GM18951 (cell line): ENCODE data around the gene FERMT3.

Source experiments
- POLR2A ChIP-seq: IDR thresholded peaks from 4 replicates; pipeline ENCODE4 v1.6.1; 2011; ENCODE audit warnings: mild to moderate bottlenecking; ENCODE audit not compliant: insufficient read length, insufficient read depth; ENCODE audit errors: extremely low read depth
- in situ Hi-C: fragments of 300-500 bp; cut with MboI; formaldehyde crosslinking; loops from one replicate; pipeline ENCODE4 v1.12.0; 2022; ENCODE audit warnings: low sequenced_read_pairs, mixed read lengths, inconsistent platforms; ENCODE audit not compliant: unreplicated experiment

The FERMT3 gene

DNA sequence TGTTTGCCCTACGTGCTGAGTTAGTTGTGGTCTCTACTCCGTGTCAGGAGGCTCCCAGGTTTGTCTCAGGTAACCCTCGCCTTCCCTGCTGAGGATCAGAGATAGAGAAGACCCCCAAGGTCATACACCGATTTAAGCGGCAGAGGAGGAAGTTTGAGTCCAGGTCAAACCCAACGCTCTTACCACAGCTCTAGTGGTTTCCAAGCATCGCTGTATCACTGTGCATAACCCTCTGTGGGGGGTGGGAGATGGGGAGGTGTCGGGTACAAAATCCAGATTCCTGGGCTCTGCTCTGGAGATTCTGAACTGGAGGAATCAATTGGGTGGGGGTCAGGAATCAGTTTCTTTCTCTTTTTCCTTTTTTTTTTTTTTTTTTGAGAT, 24.5 kb downstream of the FERMT3 start:
- in situ Hi-C loops: no loop called here
- no peak for TF ChIP-seq POLR2A

DNA sequence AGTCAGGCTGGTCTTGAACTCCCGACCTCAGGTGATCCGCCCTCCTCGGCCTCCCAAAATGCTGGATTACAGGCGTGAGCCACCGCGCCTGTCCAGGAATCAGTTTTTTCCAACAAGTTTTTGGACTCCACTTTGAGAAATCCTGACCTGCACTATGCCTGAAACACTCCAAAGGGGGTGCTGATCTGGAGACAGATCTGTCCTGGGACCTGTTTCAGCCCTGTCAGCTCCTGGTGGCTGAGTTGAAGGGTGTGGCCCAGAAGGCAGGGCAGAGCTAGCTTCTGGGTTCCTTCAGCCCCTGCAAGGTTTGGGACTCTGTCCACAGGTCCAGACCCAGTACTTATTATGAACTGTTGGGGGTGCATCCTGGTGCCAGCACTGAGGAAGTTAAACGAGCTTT, 25.0 kb downstream of the FERMT3 start:
- TF ChIP-seq POLR2A: no peak
- in situ Hi-C loops: no loop called here

DNA sequence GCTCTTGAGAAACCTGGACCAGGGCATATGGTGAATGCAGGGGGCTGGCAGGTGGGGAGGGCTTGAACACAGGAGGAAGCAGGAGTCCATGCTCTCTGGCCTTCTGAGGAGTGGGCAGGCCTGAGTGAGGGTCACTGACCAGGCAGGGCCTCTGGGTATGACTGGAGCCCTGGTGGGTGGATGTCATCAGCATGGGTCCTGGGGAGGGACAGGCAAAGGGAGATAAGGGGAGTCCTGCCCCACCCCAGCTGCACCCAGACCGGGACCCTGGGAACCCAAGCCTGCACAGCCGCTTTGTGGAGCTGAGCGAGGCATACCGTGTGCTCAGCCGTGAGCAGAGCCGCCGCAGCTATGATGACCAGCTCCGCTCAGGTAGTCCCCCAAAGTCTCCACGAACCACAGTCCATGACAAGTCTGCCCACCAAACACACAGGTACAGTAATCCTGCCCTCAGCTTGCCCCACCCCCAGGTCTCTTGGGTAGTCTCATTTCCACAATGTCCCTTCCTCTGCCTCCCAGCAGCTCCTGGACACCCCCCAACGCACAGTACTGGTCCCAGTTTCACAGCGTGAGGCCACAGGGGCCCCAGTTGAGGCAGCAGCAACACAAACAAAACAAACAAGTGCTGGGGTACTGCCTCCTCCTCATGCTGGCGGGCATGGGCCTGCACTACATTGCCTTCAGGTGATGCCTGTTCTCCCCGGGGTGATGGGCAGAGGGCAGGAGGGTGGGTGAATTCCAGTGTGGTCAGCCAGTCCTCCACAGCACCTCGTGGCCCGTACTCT, 25.9 kb downstream of the FERMT3 start:
- no peak for TF ChIP-seq POLR2A
- in situ Hi-C loops: no loop called here

DNA sequence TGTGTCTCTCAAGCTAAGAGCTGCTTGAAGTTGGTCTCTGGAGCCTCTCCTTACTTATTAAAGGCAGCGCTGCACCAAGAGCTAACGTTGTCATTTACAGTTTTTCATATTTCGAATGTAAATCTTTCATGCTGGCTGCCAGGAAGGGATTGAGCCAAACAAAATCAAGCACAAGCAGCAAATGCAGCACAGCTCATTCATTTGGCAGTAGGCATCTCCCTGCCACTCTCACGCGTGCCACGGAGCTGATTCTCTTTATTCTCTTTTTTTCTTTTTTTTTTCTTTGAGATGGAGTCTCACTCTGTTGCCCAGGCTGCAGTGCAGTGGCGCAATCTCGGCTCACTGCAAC, 26.4 kb downstream of the FERMT3 start:
- in situ Hi-C loops: no loop called here
- no peak for TF ChIP-seq POLR2A

DNA sequence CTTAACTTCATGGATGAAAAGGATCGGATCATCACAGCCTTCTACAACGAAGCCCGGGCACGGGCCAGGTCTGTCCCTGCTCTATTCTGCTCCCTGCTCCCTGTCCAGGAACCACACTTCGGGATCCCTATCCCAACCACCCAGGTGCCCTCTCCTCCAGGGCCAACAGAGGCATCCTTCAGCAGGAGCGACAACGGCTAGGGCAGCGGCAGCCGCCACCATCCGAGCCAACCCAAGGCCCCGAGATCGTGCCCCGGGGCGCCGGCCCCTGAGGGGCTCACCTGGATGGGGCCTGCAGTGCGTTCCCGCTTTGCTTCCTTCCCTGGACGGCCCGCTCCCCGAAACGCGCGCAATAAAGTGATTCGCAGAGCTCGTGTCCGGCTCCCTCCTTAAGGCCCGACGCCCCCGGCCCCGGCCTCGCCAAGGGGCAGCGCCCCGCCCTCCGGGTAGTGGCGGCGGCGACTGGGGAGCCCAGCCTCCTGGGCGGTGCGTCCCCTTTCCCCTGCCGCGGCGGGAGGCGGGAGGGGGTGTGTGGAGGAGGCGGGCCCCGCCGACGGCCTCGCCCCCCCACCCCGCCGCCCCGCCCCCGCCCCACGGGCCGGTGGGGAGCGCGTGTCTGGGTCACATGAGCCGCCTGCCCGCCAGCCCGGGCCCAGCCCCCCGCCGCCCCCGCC, 27.5 kb downstream of the FERMT3 start, which contains the start of gene VEGFB:
Gene VEGFB (plus strand): TSS at position 672 of the 674 bp plus-strand sequence. CDS start 250 bp downstream, outside the sequence.
- in situ Hi-C loops: no loop called here

DNA sequence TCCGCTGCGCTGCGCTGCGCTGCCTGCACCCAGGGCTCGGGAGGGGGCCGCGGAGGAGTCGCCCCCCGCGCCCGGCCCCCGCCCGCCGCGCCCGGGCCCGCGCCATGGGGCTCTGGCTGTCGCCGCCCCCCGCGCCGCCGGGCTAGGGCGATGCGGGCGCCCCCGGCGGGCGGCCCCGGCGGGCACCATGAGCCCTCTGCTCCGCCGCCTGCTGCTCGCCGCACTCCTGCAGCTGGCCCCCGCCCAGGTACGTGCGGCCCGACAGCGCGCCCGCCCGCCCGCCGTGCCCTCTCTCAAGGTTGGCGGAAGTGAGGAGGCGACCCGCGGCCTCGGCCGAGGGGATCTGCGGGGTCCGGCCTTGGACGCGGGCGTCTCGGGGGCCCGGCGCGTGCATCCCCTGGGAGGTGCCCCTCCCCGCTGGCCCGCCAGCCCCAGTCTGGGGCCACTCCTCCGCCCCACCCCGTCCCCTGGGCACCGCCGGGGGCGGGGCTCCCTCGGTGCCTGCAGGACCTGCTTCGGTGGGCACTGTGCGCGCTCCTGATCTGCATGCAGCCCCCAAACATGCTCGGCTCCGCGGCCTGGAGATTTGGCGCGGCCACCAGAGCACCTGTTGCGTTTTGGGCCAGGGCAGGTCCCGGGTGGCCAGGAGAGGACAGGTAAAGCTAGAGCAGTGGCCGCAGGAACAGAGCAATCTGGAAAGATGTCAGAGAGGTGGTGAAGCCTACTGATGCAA, 28.3 kb downstream of the FERMT3 start:
- in situ Hi-C loops: no loop called here
- no peak for TF ChIP-seq POLR2A

More for the DNA sequence above, 27.5 kb downstream of the FERMT3 start, which contains the start of gene VEGFB:
- no peak for TF ChIP-seq POLR2A

DNA sequence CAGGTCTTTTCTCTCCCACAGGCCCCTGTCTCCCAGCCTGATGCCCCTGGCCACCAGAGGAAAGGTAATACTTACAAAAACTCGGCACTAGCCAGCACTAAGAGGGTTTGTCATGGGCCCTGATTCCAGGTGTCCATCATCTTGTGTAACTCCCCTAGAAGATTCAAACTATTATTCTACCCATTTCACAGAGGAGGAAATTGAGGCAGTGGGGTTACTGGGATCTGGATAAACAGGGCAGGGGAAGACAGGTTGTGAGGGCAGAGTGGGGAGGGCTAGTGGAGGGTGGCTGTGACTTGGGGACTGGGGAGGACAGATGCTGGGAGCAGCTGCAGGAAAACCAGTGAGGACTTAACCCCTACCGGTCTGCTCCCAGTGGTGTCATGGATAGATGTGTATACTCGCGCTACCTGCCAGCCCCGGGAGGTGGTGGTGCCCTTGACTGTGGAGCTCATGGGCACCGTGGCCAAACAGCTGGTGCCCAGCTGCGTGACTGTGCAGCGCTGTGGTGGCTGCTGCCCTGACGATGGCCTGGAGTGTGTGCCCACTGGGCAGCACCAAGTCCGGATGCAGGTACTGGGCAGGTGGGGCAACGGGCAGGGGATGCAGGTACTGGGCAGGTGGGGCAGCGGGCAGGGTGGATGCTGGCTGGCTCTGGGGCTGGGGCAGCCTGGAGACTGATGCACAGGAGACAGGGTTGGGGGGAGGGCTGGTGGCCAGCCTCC, 29.1 kb downstream of the FERMT3 start:
- in situ Hi-C loops: no loop called here
- no peak for TF ChIP-seq POLR2A

DNA sequence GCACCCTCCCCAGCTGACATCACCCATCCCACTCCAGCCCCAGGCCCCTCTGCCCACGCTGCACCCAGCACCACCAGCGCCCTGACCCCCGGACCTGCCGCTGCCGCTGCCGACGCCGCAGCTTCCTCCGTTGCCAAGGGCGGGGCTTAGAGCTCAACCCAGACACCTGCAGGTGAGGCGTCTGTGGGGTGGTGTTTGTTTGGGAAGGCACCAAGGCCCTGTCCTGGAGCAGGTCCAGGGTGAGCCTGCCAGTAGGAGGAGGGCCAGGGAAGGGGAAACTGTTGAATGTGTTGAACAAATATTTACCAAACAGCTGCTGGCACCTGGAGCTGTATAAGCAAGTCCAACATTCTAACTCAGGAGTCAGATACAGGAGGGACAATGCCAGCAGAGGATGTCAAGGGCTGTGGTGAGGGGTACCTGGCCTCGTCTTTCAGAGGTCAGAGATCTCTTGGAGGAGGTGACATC, 31.0 kb downstream of the FERMT3 start:
- TF ChIP-seq POLR2A: no peak
- in situ Hi-C loops: no loop called here

DNA sequence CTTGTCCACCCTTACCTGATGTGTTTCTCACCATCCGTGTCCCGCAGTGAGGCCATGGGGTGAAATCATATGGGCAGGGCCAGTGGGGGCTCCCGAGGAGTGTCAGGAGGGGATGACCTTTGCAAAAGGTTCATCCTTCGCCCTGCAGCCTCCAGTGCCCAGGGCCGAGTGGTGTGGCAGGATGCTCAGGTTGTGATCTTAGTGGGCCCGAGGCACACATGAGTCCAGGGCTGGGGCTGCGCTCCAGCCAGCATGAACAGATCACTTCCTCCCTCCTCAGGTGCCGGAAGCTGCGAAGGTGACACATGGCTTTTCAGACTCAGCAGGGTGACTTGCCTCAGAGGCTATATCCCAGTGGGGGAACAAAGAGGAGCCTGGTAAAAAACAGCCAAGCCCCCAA, 31.6 kb downstream of the FERMT3 start:
- TF ChIP-seq POLR2A: no peak
- in situ Hi-C loops: no loop called here

DNA sequence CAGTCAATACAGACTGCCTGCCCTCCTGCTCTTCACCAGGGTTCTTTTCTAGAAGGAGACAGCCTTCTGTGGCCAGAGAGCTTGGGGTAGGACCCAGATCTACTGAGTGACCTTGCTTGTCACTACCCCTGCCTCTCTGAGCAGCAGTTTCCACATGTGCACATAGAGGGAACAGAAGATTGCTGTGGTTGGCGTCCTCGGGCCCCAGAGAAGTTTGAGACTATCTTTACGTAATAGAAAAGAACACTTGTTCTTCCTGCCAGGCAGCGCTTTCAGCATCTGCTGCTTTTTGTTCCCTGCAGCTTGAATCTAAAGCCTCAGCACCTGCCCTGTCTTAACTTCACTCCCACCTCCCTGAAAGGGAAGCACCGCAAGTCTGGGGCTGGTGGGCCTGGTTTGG, 32.5 kb downstream of the FERMT3 start:
- in situ Hi-C loops: no loop called here
- no peak for TF ChIP-seq POLR2A

DNA sequence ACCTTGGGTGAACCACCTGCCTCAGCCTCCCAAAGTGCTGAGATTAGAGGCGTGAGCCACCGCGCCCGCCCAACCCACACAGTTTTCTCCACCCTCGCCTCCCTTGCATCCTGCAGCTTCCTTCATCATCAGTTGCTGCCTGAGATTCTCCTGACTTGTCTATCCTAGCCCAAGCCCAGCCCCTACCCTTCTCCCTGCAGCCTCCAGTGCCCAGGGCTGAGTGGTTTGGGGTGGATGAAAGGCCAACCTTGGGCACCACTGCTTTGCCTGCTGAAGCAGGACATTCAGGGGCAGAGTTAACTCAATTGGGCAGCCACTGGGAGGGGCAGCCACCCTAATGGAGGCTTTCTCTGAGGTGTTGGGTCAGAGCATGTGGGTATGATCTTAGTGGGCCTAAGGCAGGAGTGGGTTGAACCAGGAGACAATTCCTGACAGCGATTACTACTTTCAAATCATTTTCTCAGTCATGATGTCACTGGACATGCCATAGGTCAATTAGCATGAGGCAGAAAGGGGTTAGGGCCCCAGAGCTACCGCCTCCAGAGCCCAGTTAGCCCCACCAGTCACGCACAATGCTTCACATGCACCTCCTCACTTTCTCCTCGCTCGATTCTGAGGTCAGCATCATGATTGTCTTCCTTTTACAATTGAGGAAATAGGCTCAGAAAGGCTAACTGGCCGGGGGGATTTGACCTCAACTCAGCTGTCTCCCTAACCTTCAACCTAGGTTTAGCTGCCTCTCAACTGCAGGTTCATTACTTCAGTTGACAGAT, 33.3 kb downstream of the FERMT3 start:
- TF ChIP-seq POLR2A: no peak
- in situ Hi-C loops: no loop called here
